ENCODE results near the gene ENPP1. TPM values are rescaled to one million over a fixed set of nuclear protein-coding genes. Genes with fewer than 3 reads are reported as not detected.

Gene ENPP1
- total RNA-seq, 2 experiments from 2014 or later: 0.19 to 0.22 TPM

Other genes starting within 250 kb of the ENPP1 start
- gene ARG1, start 234.8 kb upstream of the ENPP1 start, total RNA-seq: not detected
- 10 to 100 TPM; 20.8 to 20.9 TPM for gene MED23, start 179.8 kb upstream of the ENPP1 start, total RNA-seq
- gene ENPP3, start 170.7 kb upstream of the ENPP1 start, total RNA-seq: under 1 TPM; 0.45 to 0.64 TPM
- not detected for gene OR2A4, start 106.6 kb upstream of the ENPP1 start, total RNA-seq
- gene CTAGE9, start 97.0 kb upstream of the ENPP1 start, total RNA-seq: not detected
- gene CCN2, start 143.4 kb downstream of the ENPP1 start, total RNA-seq: not detected

Measured in activated naive CD8-positive, alpha-beta T cell treated with anti-CD3 and anti-CD28 coated beads for 36 hours (primary cell).